Measurements from ENCODE around the gene EFCAB12.

- TF ChIP-seq CTCF (IDR thresholded peaks at IDR 0.05), result no peak
- no peak for TF ChIP-seq EZH2phosphoT487 (IDR thresholded peaks at IDR 0.05)
- TF ChIP-seq EZH2 (IDR thresholded peaks at IDR 0.05), result no peak
Measured at GRCh38 chr3:129462361-129462968, 34.0 kb upstream of the EFCAB12 start.

Data from neural progenitor cell (in vitro differentiated cells).